Neural cell (in vitro differentiated cells): ENCODE measurements around the gene TBCK. TPM values are rescaled to one million over a fixed set of nuclear protein-coding genes. Genes with fewer than 3 reads are reported as not detected.
"Not testable (repeated sequence)": the region's sequence is repeated elsewhere in the genome, so short reads cannot be mapped to it uniquely, and the experiment has no call there.

Source experiments
- H2AFZ ChIP-seq: fragments of 200-600, 300-800 bp; sonication (generic), shearing (Covaris generic); 2 replicates; pipeline ENCODE4 v1.6.0; 2014; ENCODE audit warnings: low read depth, mild to moderate bottlenecking, antibody characterized with exemption, low read length, moderate library complexity
- H3F3A ChIP-seq: fragments of 200-600 bp; shearing (Covaris generic); 2 replicates; pipeline ENCODE4 v1.6.1; 2016; ENCODE audit warnings: mild to moderate bottlenecking, moderate library complexity, mixed read lengths, antibody characterized with exemption, low read length; ENCODE audit not compliant: insufficient read depth, poor library complexity, severe bottlenecking
- H3K27ac ChIP-seq: fragments of 200-600, 300-800 bp; sonication (generic), shearing (Covaris generic); 2 replicates; pipeline ENCODE4 v1.5.1; 2014; ENCODE audit warnings: mild to moderate bottlenecking, low read length, moderate library complexity
- H3K27me3 ChIP-seq: fragments of 300-800, 200-600 bp; sonication (generic), shearing (Covaris generic); 2 replicates; pipeline ENCODE4 v1.6.0; 2014; ENCODE audit warnings: mild to moderate bottlenecking, low read depth, low read length, moderate library complexity; ENCODE audit not compliant: insufficient read depth
- H3K36me3 ChIP-seq: fragments of 300-800, 200-600 bp; sonication (generic), shearing (Covaris generic); 2 replicates; pipeline ENCODE4 v1.5.1; 2014; ENCODE audit warnings: mild to moderate bottlenecking, antibody characterized with exemption, low read length, moderate library complexity; ENCODE audit not compliant: insufficient read depth
- H3K4me2 ChIP-seq: fragments of 300-800, 200-600 bp; sonication (generic), shearing (Covaris generic); 2 replicates; pipeline ENCODE4 v1.6.0; 2014; ENCODE audit warnings: mild to moderate bottlenecking, low read length
- H3K4me3 ChIP-seq: fragments of 300-800, 200-600 bp; sonication (generic), shearing (Covaris generic); 2 replicates; pipeline ENCODE4 v1.5.1; 2014; ENCODE audit warnings: mild to moderate bottlenecking, low read length, moderate library complexity
- H3K79me2 ChIP-seq: fragments of 200-600 bp; shearing (Covaris generic); replicated peaks from 2 replicates; pipeline ENCODE4 v1.6.0; 2014; ENCODE audit warnings: mild to moderate bottlenecking, low read length, moderate library complexity; ENCODE audit not compliant: insufficient read depth
- H3K9ac ChIP-seq: fragments of 300-800, 200-600 bp; sonication (generic), shearing (Covaris generic); 2 replicates; pipeline ENCODE4 v1.6.1; 2016; ENCODE audit warnings: mild to moderate bottlenecking, low read length, mixed read lengths
- H3K9me2 ChIP-seq: fragments of 200-600 bp; shearing (Covaris generic); 2 replicates; pipeline ENCODE4 v1.6.1; 2016; ENCODE audit warnings: mild to moderate bottlenecking, low read length, mixed read lengths; ENCODE audit not compliant: insufficient read depth
- H3K9me3 ChIP-seq: fragments of 200-600, 300-800 bp; sonication (generic), shearing (Covaris generic); 2 replicates; pipeline ENCODE4 v1.6.1; 2016; ENCODE audit warnings: mild to moderate bottlenecking, mixed run types, low read length, moderate library complexity, mixed read lengths
- H4K20me1 ChIP-seq: fragments of 200-600 bp; shearing (Covaris generic); 2 replicates; pipeline ENCODE4 v1.6.1; 2016; ENCODE audit warnings: mild to moderate bottlenecking, mixed run types; ENCODE audit not compliant: insufficient read depth
- CTCF ChIP-seq: fragments of 450-650 bp; IDR thresholded peaks from 2 replicates; pipeline ENCODE4 v1.5.1; 2014; ENCODE audit warnings: antibody characterized with exemption, mild to moderate bottlenecking, moderate library complexity; ENCODE audit not compliant: poor library complexity, severe bottlenecking
- EP300 ChIP-seq: fragments of 450-650 bp; conservative IDR thresholded peaks from 2 replicates; pipeline ENCODE4 v1.6.1; 2014; ENCODE audit warnings: antibody characterized with exemption, mild to moderate bottlenecking, moderate library complexity; ENCODE audit not compliant: poor library complexity, severe bottlenecking
- EZH2 ChIP-seq: fragments of 200-600, 300-800 bp; shearing (Covaris generic), sonication (generic); IDR thresholded peaks from 2 replicates; pipeline ENCODE4 v1.6.1; 2014; ENCODE audit warnings: antibody characterized with exemption, low read length, borderline replicate concordance, mild to moderate bottlenecking; ENCODE audit not compliant: insufficient read depth, poor library complexity, severe bottlenecking
- MXI1 ChIP-seq: fragments of 450-650 bp; conservative IDR thresholded peaks from 2 replicates; pipeline ENCODE4 v1.6.1; 2014; ENCODE audit warnings: antibody characterized with exemption, mild to moderate bottlenecking; ENCODE audit not compliant: poor library complexity, severe bottlenecking
- POLR2AphosphoS5 ChIP-seq: IDR thresholded peaks from 2 replicates; pipeline ENCODE4 v1.6.1; 2012
- RAD21 ChIP-seq: fragments of 450-650 bp; conservative IDR thresholded peaks from 2 replicates; pipeline ENCODE4 v1.6.1; 2014; ENCODE audit warnings: antibody characterized with exemption, mild to moderate bottlenecking, moderate library complexity
- REST ChIP-seq: IDR thresholded peaks from 2 replicates; pipeline ENCODE4 v1.6.1; 2012; ENCODE audit warnings: borderline replicate concordance
- SMC3 ChIP-seq: fragments of 450-650 bp; conservative IDR thresholded peaks from 2 replicates; pipeline ENCODE4 v1.6.1; 2014; ENCODE audit warnings: antibody characterized with exemption, mild to moderate bottlenecking, moderate library complexity; ENCODE audit not compliant: poor library complexity
- TAF1 ChIP-seq: IDR thresholded peaks from 2 replicates; pipeline ENCODE4 v1.6.1; 2012; ENCODE audit warnings: low read depth
- polyA plus RNA-seq: library from polyadenylated mRNA; depleted of rRNA; stranded (reverse); fragments of >200 nt; gene quantifications from 2 replicates; pipeline ENCODE4 v1.2.3, GENCODE V29; 2014

The TBCK gene
- polyA plus RNA-seq, 1 donor from 2014 or later, result 55.0 TPM

- Histone ChIP-seq H3K9ac (no peak overlapping the region), H3K9me2 (no peaks in the 10 kb centered on the region), H3K4me2 (no peak overlapping the region), H3K4me3 (no peak overlapping the region), H3K27ac (no peak overlapping the region), H3K27me3 (no peaks in the 10 kb centered on the region), H3K36me3 (peaks cover 11% of the 10 kb centered on the region), H4K20me1 (no peaks in the 10 kb centered on the region), H3K9me3 (peaks cover 8% of the 10 kb centered on the region), H3K79me2 (no peaks in the 10 kb centered on the region), H2AFZ (no peak overlapping the region), H3F3A (no peaks in the 10 kb centered on the region)
- TF ChIP-seq EZH2 (no peak), REST (no peak), RAD21 (no peak), CTCF (no peak), SMC3 (no peak), TAF1 (no peak), POLR2AphosphoS5 (no peak), EP300 (no peak), MXI1 (no peak)
Measured at GRCh38 chr4:106114270-106114669, 201.7 kb downstream of the TBCK start.

GRCh38 chr4:106111778-106112469 lies 204.1 kb downstream of the TBCK start:
- peaks cover 11% of the 10 kb centered on the region for H3K36me3 ChIP-seq
- not testable (repeated sequence) for H3K27me3 ChIP-seq, H4K20me1 ChIP-seq, H3F3A ChIP-seq, H3K9me2 ChIP-seq, H3K79me2 ChIP-seq, H3K4me3 ChIP-seq, H3K9ac ChIP-seq, H2AFZ ChIP-seq, H3K4me2 ChIP-seq, H3K27ac ChIP-seq, H3K9me3 ChIP-seq

- Histone ChIP-seq H3K79me2 (no peaks in the 10 kb centered on the region), H3K9ac (no peak overlapping the region), H3K4me2 (no peak overlapping the region), H3K27me3 (no peaks in the 10 kb centered on the region), H3K4me3 (no peak overlapping the region), H3K9me3 (peaks cover 8% of the 10 kb centered on the region), H4K20me1 (no peaks in the 10 kb centered on the region), H2AFZ (no peak overlapping the region), H3K9me2 (no peaks in the 10 kb centered on the region), H3F3A (no peaks in the 10 kb centered on the region), H3K27ac (no peak overlapping the region), H3K36me3 (peaks cover 11% of the 10 kb centered on the region)
- no peak for TF ChIP-seq CTCF
- no peak for TF ChIP-seq TAF1
- no peak for TF ChIP-seq MXI1
Measured at GRCh38 chr4:106109929-106110328, 206.1 kb downstream of the TBCK start.
